Neural cell (in vitro differentiated cells): ENCODE measurements around the gene SGCD. TPM values are rescaled to one million over a fixed set of nuclear protein-coding genes. Genes with fewer than 3 reads are reported as not detected.

Source experiments
- H2AFZ ChIP-seq: fragments of 200-600, 300-800 bp; sonication (generic), shearing (Covaris generic); 2 replicates; pipeline ENCODE4 v1.6.0; 2014; ENCODE audit warnings: low read depth, mild to moderate bottlenecking, antibody characterized with exemption, low read length, moderate library complexity
- H3F3A ChIP-seq: fragments of 200-600 bp; shearing (Covaris generic); 2 replicates; pipeline ENCODE4 v1.6.1; 2016; ENCODE audit warnings: mild to moderate bottlenecking, moderate library complexity, mixed read lengths, antibody characterized with exemption, low read length; ENCODE audit not compliant: insufficient read depth, poor library complexity, severe bottlenecking
- H3K27ac ChIP-seq: fragments of 200-600, 300-800 bp; sonication (generic), shearing (Covaris generic); 2 replicates; pipeline ENCODE4 v1.5.1; 2014; ENCODE audit warnings: mild to moderate bottlenecking, low read length, moderate library complexity
- H3K27me3 ChIP-seq: fragments of 300-800, 200-600 bp; sonication (generic), shearing (Covaris generic); 2 replicates; pipeline ENCODE4 v1.6.0; 2014; ENCODE audit warnings: mild to moderate bottlenecking, low read depth, low read length, moderate library complexity; ENCODE audit not compliant: insufficient read depth
- H3K36me3 ChIP-seq: fragments of 300-800, 200-600 bp; sonication (generic), shearing (Covaris generic); 2 replicates; pipeline ENCODE4 v1.5.1; 2014; ENCODE audit warnings: mild to moderate bottlenecking, antibody characterized with exemption, low read length, moderate library complexity; ENCODE audit not compliant: insufficient read depth
- H3K4me2 ChIP-seq: fragments of 300-800, 200-600 bp; sonication (generic), shearing (Covaris generic); 2 replicates; pipeline ENCODE4 v1.6.0; 2014; ENCODE audit warnings: mild to moderate bottlenecking, low read length
- H3K4me3 ChIP-seq: fragments of 300-800, 200-600 bp; sonication (generic), shearing (Covaris generic); 2 replicates; pipeline ENCODE4 v1.5.1; 2014; ENCODE audit warnings: mild to moderate bottlenecking, low read length, moderate library complexity
- H3K79me2 ChIP-seq: fragments of 200-600 bp; shearing (Covaris generic); replicated peaks from 2 replicates; pipeline ENCODE4 v1.6.0; 2014; ENCODE audit warnings: mild to moderate bottlenecking, low read length, moderate library complexity; ENCODE audit not compliant: insufficient read depth
- H3K9ac ChIP-seq: fragments of 300-800, 200-600 bp; sonication (generic), shearing (Covaris generic); 2 replicates; pipeline ENCODE4 v1.6.1; 2016; ENCODE audit warnings: mild to moderate bottlenecking, low read length, mixed read lengths
- H3K9me2 ChIP-seq: fragments of 200-600 bp; shearing (Covaris generic); 2 replicates; pipeline ENCODE4 v1.6.1; 2016; ENCODE audit warnings: mild to moderate bottlenecking, low read length, mixed read lengths; ENCODE audit not compliant: insufficient read depth
- H3K9me3 ChIP-seq: fragments of 200-600, 300-800 bp; sonication (generic), shearing (Covaris generic); 2 replicates; pipeline ENCODE4 v1.6.1; 2016; ENCODE audit warnings: mild to moderate bottlenecking, mixed run types, low read length, moderate library complexity, mixed read lengths
- H4K20me1 ChIP-seq: fragments of 200-600 bp; shearing (Covaris generic); 2 replicates; pipeline ENCODE4 v1.6.1; 2016; ENCODE audit warnings: mild to moderate bottlenecking, mixed run types; ENCODE audit not compliant: insufficient read depth
- CTCF ChIP-seq: fragments of 450-650 bp; IDR thresholded peaks from 2 replicates; pipeline ENCODE4 v1.5.1; 2014; ENCODE audit warnings: antibody characterized with exemption, mild to moderate bottlenecking, moderate library complexity; ENCODE audit not compliant: poor library complexity, severe bottlenecking
- EP300 ChIP-seq: fragments of 450-650 bp; conservative IDR thresholded peaks from 2 replicates; pipeline ENCODE4 v1.6.1; 2014; ENCODE audit warnings: antibody characterized with exemption, mild to moderate bottlenecking, moderate library complexity; ENCODE audit not compliant: poor library complexity, severe bottlenecking
- EZH2 ChIP-seq: fragments of 200-600, 300-800 bp; shearing (Covaris generic), sonication (generic); IDR thresholded peaks from 2 replicates; pipeline ENCODE4 v1.6.1; 2014; ENCODE audit warnings: antibody characterized with exemption, low read length, borderline replicate concordance, mild to moderate bottlenecking; ENCODE audit not compliant: insufficient read depth, poor library complexity, severe bottlenecking
- MXI1 ChIP-seq: fragments of 450-650 bp; conservative IDR thresholded peaks from 2 replicates; pipeline ENCODE4 v1.6.1; 2014; ENCODE audit warnings: antibody characterized with exemption, mild to moderate bottlenecking; ENCODE audit not compliant: poor library complexity, severe bottlenecking
- POLR2AphosphoS5 ChIP-seq: IDR thresholded peaks from 2 replicates; pipeline ENCODE4 v1.6.1; 2012
- RAD21 ChIP-seq: fragments of 450-650 bp; conservative IDR thresholded peaks from 2 replicates; pipeline ENCODE4 v1.6.1; 2014; ENCODE audit warnings: antibody characterized with exemption, mild to moderate bottlenecking, moderate library complexity
- REST ChIP-seq: IDR thresholded peaks from 2 replicates; pipeline ENCODE4 v1.6.1; 2012; ENCODE audit warnings: borderline replicate concordance
- SMC3 ChIP-seq: fragments of 450-650 bp; conservative IDR thresholded peaks from 2 replicates; pipeline ENCODE4 v1.6.1; 2014; ENCODE audit warnings: antibody characterized with exemption, mild to moderate bottlenecking, moderate library complexity; ENCODE audit not compliant: poor library complexity
- TAF1 ChIP-seq: IDR thresholded peaks from 2 replicates; pipeline ENCODE4 v1.6.1; 2012; ENCODE audit warnings: low read depth
- polyA plus RNA-seq: library from polyadenylated mRNA; depleted of rRNA; stranded (reverse); fragments of >200 nt; gene quantifications from 2 replicates; pipeline ENCODE4 v1.2.3, GENCODE V29; 2014

The SGCD gene
- polyA plus RNA-seq, 1 donor from 2014 or later: 3.4 TPM

GRCh38 chr5:156594406-156594805, 267.4 kb downstream of the SGCD start:
- Histone ChIP-seq H3K9ac (no peak overlapping the region), H3F3A (no peaks in the 10 kb centered on the region), H3K9me3 (no peaks in the 10 kb centered on the region), H4K20me1 (no peaks in the 10 kb centered on the region), H3K9me2 (no peaks in the 10 kb centered on the region), H3K27ac (no peak overlapping the region), H3K36me3 (no peaks in the 10 kb centered on the region), H3K4me3 (no peak overlapping the region), H3K4me2 (no peak overlapping the region), H2AFZ (no peak overlapping the region), H3K27me3 (no peaks in the 10 kb centered on the region), H3K79me2 (no peaks in the 10 kb centered on the region)
- TF ChIP-seq TAF1: no peak
- TF ChIP-seq MXI1: no peak
- TF ChIP-seq POLR2AphosphoS5: no peak
- no peak for TF ChIP-seq REST
- no peak for TF ChIP-seq RAD21
- no peak for TF ChIP-seq CTCF
- TF ChIP-seq EZH2: no peak
- TF ChIP-seq EP300: no peak
- no peak for TF ChIP-seq SMC3

GRCh38 chr5:156595132-156595787, 268.3 kb downstream of the SGCD start:
- Histone ChIP-seq H3K27ac (no peak overlapping the region), H3K4me2 (no peak overlapping the region), H3K27me3 (no peaks in the 10 kb centered on the region), H3K9ac (no peak overlapping the region), H3K9me3 (no peaks in the 10 kb centered on the region), H4K20me1 (no peaks in the 10 kb centered on the region), H3F3A (no peaks in the 10 kb centered on the region), H3K36me3 (no peaks in the 10 kb centered on the region), H3K9me2 (no peaks in the 10 kb centered on the region), H2AFZ (no peak overlapping the region), H3K4me3 (no peak overlapping the region), H3K79me2 (no peaks in the 10 kb centered on the region)
- TF ChIP-seq EP300 (peak; percentile 38), EZH2 (no peak)
